Cardiac muscle cell (in vitro differentiated cells and primary cell): ENCODE results near the gene SEPTIN8. TPM values are rescaled to one million over a fixed set of nuclear protein-coding genes. Genes with fewer than 3 reads are reported as not detected.
A peak's percentile ranks its signal among the peaks of the same experiment; 100 is the strongest.

Experiments
- DNase-seq, 2 donors: peaks; one replicate each; pipeline versions ENCODE4 v3.0.0 to v3.0.0-alpha.2; 2010 to 2017; ENCODE audit warnings: low read depth in 1 of 2, low spot score in 1 of 2
- H3K27ac ChIP-seq: fragments of 200-600 bp; sonication (generic); 2 replicates; pipeline ENCODE4 v1.5.1; 2016
- H3K27me3 ChIP-seq: fragments of 200-600 bp; sonication (generic); 2 replicates; pipeline ENCODE4 v1.6.0; 2016; ENCODE audit warnings: control low read depth
- H3K36me3 ChIP-seq: fragments of 200-600 bp; sonication (generic); 2 replicates; pipeline ENCODE4 v1.5.1; 2016; ENCODE audit warnings: control low read depth
- H3K4me1 ChIP-seq: fragments of 200-600 bp; sonication (generic); 2 replicates; pipeline ENCODE4 v1.8.1; 2017; ENCODE audit warnings: low read depth, mild to moderate bottlenecking, mixed run types
- H3K4me3 ChIP-seq: fragments of 200-600 bp; sonication (generic); 2 replicates; pipeline ENCODE4 v1.5.1; 2016; ENCODE audit warnings: mild to moderate bottlenecking
- H3K9me3 ChIP-seq: fragments of 200-600 bp; sonication (generic); 2 replicates; pipeline ENCODE4 v1.5.1; 2017; ENCODE audit warnings: low read depth, mild to moderate bottlenecking, control low read depth
- polyA plus RNA-seq: library from polyadenylated mRNA; unstranded; fragments of >200 nt; fragmentation: Nextera tagmentation; extraction: Ambion mirVana; gene quantifications from 2 replicates; pipeline ENCODE4 v1.2.1, GENCODE V29; 2016
- total RNA-seq: library from RNA; depleted of rRNA; stranded (reverse); fragments of >200 nt; gene quantifications from 2 replicates; pipeline ENCODE4 v1.2.3, GENCODE V29; 2016
- TF ChIP-seq, protein P1 (sequence below): IDR thresholded peaks from 2 replicates; pipeline ENCODE4 v1.5.1; 2012; ENCODE audit warnings: low read depth, mild to moderate bottlenecking, low read length

Gene SEPTIN8
- total and polyA plus RNA-seq, 2 experiments from 2014 or later = 18.6 to 51.9 TPM

DNA sequence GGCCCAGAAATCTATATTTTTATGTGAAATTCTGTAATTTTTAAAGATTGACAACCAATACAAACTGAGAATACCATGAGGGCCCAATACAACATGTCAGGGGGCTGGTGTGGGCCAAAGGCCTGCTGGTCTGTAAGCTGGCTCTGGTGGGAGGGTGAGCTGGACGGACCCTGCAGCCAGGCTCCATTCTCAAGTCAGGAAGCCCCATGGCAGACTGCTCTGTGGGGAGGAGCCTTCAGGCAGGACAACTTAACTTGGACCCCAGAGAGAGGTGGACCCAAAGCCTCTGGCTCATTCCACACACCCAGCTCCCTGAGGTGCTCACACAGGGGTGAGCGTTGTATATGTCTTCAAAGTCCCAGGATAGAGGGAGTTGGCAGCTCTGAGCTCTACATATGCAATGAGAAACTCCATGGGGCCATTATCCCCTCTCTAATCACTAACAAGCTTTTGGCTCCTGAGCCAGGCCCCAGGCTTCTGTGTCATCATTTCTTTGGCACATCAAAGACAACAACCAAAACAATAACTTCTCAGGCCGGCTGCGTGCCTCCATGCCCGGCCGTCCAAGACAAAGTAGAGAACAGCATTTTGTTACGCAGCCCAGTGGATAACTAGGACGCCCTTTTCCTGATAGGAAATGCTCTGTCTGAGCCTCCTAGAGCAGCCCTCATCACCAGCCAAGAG, 6.4 kb downstream of the SEPTIN8 start:
- Histone ChIP-seq H3K27me3 (no peaks in the 10 kb centered on the region), H3K9me3 (no peaks in the 10 kb centered on the region), H3K4me3 (no peak overlapping the region), H3K27ac (peak overlapping the region; percentile 93), H3K36me3 (no peaks in the 10 kb centered on the region), H3K4me1 (peaks cover 5% of the 10 kb centered on the region)
- no peak for DNase-seq
- TF ChIP-seq, protein P1, sequence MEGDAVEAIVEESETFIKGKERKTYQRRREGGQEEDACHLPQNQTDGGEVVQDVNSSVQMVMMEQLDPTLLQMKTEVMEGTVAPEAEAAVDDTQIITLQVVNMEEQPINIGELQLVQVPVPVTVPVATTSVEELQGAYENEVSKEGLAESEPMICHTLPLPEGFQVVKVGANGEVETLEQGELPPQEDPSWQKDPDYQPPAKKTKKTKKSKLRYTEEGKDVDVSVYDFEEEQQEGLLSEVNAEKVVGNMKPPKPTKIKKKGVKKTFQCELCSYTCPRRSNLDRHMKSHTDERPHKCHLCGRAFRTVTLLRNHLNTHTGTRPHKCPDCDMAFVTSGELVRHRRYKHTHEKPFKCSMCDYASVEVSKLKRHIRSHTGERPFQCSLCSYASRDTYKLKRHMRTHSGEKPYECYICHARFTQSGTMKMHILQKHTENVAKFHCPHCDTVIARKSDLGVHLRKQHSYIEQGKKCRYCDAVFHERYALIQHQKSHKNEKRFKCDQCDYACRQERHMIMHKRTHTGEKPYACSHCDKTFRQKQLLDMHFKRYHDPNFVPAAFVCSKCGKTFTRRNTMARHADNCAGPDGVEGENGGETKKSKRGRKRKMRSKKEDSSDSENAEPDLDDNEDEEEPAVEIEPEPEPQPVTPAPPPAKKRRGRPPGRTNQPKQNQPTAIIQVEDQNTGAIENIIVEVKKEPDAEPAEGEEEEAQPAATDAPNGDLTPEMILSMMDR = no peak

DNA sequence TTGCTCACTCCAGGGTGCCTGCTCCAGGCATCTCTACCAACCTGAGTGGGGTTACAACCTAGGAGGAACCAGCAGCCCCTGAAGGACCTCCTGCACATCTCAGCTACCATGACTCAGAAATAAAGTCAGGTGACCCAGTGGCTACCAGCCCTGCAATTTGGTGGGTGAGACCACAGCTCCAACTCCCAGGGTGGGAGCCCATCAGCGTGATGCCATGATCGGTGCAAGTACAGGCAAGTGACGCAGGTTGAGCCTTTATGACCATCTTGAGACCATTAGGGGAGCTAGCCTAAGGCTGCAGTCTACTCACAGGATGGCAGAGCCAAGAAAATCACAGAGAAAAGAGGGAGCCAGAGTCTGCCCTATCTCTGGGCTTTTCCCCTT, 8.6 kb downstream of the SEPTIN8 start:
- Histone ChIP-seq H3K4me1 (peaks cover 5% of the 10 kb centered on the region), H3K9me3 (no peaks in the 10 kb centered on the region), H3K4me3 (no peak overlapping the region), H3K27ac (no peak overlapping the region), H3K27me3 (no peaks in the 10 kb centered on the region), H3K36me3 (no peaks in the 10 kb centered on the region)
- TF ChIP-seq, protein P1 = no peak
- no peak for DNase-seq

DNA sequence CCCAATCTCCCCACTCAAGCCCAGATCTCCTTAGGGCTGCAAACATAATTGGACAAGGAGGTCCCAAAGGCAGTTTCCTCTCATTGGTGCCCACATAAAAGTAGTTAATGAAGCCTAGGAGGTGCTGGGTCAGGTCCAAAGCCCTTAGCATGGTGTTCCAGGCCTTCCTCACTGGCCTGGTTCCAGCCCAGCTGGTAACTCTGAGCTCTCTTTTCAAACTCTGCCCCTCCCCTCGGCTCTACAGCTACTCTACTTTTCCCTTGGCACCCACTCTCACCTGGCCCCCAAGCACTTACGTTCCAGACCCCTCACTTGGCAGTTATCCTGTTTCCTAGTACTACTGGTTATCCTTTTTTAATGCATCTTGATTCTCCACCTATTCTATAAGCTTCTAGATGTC, 9.9 kb downstream of the SEPTIN8 start:
- Histone ChIP-seq H3K9me3 (no peaks in the 10 kb centered on the region), H3K4me1 (peaks cover 5% of the 10 kb centered on the region), H3K36me3 (peaks cover 4% of the 10 kb centered on the region), H3K4me3 (no peak overlapping the region), H3K27me3 (no peaks in the 10 kb centered on the region), H3K27ac (no peak overlapping the region)
- TF ChIP-seq, protein P1 = no peak
- DNase-seq = peak in 1 of 2 donors; percentile 20

DNA sequence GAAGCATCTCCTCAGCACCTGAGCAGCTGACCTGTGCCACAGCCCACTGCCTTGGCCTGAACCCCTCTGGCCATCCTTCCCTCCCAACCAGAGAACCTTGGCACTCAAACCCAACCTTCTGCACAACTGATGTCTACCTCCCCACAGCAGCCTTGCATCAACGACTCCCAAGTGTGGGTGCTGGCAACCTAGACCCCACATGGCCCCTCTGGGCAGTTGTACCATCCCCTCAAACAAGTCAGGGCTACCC, 10.3 kb downstream of the SEPTIN8 start:
- peaks cover 4% of the 10 kb centered on the region for H3K36me3 ChIP-seq
- H3K9me3 ChIP-seq = no peaks in the 10 kb centered on the region
- no peaks in the 10 kb centered on the region for H3K27me3 ChIP-seq
- peaks cover 5% of the 10 kb centered on the region for H3K4me1 ChIP-seq
- DNase-seq = no peak
- no peak overlapping the region for H3K4me3 ChIP-seq
- no peak overlapping the region for H3K27ac ChIP-seq
- TF ChIP-seq, protein P1 = no peak

DNA sequence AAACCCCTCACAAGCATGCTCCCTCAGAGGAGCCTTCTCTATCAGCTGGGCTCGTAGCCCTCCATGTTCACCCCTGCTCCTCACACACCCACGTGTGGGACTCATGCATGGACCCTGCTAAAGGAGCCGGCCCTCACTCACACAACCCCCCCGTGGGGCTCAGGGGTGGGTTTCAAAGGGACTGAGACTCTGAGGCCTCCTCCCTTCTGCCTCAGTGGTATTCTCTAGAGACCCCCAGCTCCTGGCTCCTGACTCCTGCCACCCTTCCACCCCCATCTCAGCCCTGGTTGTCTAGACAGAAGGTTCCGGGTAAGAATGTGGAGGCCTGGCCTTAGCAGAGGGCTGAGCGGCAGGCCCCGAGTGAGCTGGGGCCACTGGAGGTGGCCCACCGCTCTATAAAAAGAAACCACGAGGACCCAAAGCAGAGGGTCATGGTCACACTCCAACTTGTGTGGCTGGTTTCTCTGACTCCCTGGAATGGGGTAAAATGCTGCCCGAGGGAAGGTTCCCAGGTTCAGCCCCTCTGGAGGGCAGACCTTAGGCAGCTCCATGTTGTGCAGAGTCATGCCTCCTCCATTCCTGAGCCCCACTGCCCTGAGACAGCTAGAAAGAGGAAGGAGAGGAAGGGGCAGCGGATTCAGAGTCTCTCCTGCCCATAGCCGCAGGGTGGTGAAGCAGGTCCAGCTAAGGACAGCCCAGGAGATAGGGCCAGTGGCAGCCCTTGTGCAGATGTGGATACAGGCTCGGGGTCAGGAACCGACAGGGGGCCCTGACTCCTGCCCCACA, 10.8 kb downstream of the SEPTIN8 start:
- no peaks in the 10 kb centered on the region for H3K9me3 ChIP-seq
- H3K4me3 ChIP-seq = no peak overlapping the region
- H3K27me3 ChIP-seq = no peaks in the 10 kb centered on the region
- H3K27ac ChIP-seq = no peak overlapping the region
- H3K36me3 ChIP-seq = peaks cover 7% of the 10 kb centered on the region
- H3K4me1 ChIP-seq = peaks cover 3% of the 10 kb centered on the region
- TF ChIP-seq, protein P1 = no peak
- DNase-seq = no peak
